ENCODE results near the gene B3GALT6.

DNA sequence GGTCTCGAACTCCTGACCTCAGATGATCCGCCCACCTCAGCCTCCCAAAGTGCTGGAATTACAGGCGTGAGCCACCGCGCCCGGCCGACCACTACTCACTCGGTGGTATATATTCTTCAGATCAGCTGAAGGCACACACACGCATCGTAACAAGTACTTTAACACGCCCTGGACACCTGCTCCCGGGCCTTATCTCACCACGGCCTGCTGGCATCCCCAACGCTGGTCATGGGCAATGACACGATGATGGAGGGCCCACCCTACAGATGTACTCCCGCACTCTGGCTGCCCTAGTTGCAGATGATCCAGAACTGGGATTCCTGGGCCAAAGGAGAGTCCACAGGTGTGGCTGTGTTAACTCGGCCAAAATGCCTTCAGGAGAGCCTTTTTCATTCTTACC is 30.0 kb downstream of the B3GALT6 start:
- TF ChIP-seq, protein P1, sequence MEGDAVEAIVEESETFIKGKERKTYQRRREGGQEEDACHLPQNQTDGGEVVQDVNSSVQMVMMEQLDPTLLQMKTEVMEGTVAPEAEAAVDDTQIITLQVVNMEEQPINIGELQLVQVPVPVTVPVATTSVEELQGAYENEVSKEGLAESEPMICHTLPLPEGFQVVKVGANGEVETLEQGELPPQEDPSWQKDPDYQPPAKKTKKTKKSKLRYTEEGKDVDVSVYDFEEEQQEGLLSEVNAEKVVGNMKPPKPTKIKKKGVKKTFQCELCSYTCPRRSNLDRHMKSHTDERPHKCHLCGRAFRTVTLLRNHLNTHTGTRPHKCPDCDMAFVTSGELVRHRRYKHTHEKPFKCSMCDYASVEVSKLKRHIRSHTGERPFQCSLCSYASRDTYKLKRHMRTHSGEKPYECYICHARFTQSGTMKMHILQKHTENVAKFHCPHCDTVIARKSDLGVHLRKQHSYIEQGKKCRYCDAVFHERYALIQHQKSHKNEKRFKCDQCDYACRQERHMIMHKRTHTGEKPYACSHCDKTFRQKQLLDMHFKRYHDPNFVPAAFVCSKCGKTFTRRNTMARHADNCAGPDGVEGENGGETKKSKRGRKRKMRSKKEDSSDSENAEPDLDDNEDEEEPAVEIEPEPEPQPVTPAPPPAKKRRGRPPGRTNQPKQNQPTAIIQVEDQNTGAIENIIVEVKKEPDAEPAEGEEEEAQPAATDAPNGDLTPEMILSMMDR (IDR thresholded peaks at IDR 0.05; ENCODE audit: insufficient read depth, low read length) = no peak
- no peak for TF ChIP-seq POLR2AphosphoS5 (IDR thresholded peaks at IDR 0.05; ENCODE audit: low read depth)
- TF ChIP-seq, protein P2, sequence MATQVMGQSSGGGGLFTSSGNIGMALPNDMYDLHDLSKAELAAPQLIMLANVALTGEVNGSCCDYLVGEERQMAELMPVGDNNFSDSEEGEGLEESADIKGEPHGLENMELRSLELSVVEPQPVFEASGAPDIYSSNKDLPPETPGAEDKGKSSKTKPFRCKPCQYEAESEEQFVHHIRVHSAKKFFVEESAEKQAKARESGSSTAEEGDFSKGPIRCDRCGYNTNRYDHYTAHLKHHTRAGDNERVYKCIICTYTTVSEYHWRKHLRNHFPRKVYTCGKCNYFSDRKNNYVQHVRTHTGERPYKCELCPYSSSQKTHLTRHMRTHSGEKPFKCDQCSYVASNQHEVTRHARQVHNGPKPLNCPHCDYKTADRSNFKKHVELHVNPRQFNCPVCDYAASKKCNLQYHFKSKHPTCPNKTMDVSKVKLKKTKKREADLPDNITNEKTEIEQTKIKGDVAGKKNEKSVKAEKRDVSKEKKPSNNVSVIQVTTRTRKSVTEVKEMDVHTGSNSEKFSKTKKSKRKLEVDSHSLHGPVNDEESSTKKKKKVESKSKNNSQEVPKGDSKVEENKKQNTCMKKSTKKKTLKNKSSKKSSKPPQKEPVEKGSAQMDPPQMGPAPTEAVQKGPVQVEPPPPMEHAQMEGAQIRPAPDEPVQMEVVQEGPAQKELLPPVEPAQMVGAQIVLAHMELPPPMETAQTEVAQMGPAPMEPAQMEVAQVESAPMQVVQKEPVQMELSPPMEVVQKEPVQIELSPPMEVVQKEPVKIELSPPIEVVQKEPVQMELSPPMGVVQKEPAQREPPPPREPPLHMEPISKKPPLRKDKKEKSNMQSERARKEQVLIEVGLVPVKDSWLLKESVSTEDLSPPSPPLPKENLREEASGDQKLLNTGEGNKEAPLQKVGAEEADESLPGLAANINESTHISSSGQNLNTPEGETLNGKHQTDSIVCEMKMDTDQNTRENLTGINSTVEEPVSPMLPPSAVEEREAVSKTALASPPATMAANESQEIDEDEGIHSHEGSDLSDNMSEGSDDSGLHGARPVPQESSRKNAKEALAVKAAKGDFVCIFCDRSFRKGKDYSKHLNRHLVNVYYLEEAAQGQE (IDR thresholded peaks at IDR 0.05; ENCODE audit: insufficient replicate concordance, low read depth) = no peak

All from HL-60 (cell line).